Fibroblast of peridontal ligament (primary cell): ENCODE data around the gene BCL11A.

Experiments used
- DNase-seq: peaks from one replicate; pipeline ENCODE4 v3.0.0-alpha.2; 2010; ENCODE audit errors: extremely low read depth

Gene BCL11A

DNA sequence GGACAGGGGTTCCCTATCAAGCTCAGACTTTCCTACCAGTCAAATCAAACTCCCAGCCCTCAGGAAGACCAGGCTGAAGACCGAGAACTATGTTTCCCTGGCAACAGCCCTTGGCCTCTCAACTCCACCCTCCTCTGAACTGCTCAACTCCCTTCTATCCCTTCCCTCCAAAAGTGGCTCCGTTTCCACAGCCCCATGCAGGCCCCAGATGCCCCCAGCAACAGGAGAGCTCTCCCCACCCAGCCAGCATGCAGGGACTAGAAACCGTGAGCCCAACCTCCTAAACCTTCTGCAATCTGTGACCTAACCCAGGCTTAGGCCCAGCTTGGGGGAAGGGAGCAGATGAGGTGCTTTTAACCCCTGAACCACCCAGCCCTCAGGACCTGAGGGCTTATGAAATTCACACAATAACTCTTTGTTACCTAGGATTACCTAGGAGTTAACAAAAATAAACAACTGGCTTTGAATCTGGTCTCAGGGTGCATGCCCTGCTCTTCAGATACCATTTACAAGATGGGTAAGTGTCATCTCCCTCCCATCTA, 87.2 kb downstream of the BCL11A start:
- no peak for DNase-seq

GRCh38 chr2:60465736-60466135, 87.7 kb downstream of the BCL11A start:
- DNase-seq, result no peak

DNA sequence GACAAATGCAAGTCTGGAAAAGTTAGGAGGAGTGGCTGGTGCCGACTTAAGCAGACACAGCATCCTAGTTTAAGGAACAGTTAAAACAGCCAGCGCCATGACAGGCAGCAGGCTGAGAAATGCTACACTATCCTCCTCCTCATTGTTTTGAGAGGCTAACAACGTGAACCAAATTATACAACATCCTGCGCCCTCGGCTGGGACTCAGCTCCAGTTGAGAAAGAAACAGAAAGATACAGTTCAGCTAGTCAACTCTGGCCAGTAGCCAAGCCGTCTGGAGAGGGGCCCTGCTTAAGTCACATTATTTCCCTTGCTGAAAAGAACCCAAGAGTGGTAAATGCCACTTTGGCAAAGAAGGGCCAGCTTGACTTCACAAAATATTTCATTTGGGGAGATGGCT, 90.2 kb downstream of the BCL11A start:
- peak; percentile 73 for DNase-seq

DNA sequence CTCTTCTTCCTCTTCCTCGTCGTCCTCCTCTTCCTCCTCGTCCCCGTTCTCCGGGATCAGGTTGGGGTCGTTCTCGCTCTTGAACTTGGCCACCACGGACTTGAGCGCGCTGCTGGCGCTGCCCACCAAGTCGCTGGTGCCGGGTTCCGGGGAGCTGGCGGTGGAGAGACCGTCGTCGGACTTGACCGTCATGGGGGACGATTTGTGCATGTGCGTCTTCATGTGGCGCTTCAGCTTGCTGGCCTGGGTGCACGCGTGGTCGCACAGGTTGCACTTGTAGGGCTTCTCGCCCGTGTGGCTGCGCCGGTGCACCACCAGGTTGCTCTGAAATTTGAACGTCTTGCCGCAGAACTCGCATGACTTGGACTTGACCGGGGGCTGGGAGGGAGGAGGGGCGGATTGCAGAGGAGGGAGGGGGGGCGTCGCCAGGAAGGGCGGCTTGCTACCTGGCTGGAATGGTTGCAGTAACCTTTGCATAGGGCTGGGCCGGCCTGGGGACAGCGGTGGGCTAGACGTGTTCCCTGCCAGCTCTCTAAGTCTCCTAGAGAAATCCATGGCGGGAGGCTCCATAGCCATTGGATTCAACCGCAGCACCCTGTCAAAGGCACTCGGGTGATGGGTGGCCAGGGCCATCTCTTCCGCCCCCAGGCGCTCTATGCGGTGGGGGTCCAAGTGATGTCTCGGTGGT, 91.9 kb downstream of the BCL11A start:
- no peak for DNase-seq

- DNase-seq, result no peak
Observed at GRCh38 chr2:60460577-60461420, 92.7 kb downstream of the BCL11A start.

DNA sequence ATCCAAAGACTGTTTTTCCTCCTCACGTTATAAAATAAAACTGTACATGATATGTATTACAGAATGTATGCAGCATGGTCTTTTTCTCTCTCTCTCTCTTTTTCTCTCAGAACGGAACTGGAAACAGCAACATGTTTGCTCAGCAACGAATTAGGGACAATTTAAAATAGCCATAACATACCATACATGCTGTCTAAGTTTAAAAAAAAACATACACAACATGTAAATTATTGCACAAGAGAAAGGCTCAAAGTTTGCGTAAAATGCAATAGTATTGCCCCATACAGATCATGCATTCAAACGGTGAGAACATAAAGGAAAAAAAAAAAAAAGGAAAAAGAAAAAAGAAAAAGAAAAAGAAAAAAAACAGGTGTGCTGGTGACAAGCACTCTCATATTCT, 93.6 kb downstream of the BCL11A start:
- no peak for DNase-seq

GRCh38 chr2:60456115-60456770, 97.2 kb downstream of the BCL11A start:
- DNase-seq, result no peak

- peak; percentile 20 for DNase-seq
Observed at GRCh38 chr2:60453872-60454271, 99.6 kb downstream of the BCL11A start.

DNA sequence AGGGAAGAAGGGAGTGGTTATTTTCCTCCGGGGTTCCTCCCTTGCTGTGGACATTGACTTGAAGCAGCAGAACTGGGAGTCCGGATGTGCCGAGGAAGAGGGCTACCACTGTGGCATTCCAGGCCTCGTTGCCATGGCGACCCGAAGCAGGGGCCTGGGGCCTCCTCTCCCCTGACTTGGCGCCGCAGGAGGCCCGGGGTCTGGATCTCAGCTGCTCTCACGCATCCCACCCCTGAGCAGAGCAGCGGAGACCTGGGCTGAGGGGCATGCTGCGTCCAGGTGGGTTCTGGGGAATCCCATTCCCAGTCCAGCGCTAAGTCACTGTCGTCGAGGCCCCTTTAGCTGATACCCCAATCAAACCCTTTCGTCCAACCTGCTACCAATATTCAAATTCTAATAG, 100.2 kb downstream of the BCL11A start:
- no peak for DNase-seq

DNA sequence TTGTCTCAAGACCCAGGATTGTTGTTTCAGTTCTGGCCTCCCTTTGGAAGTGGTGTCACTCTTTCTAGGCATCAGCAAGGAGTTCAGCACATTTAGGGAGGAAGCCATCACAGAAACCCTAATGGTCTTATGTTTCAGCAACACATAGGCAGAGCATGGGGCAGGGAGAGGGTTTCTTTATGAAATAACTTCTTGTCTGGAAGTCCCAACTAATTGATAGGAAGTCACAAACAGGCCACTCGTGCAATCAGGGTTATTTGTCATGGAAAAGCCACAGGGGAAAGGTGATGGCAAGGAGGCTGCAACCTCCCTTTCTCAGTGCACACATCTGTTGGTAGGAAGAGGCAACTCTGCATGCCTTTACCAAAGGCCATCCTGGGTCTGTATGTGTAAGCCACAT, 103.0 kb downstream of the BCL11A start:
- no peak for DNase-seq

DNA sequence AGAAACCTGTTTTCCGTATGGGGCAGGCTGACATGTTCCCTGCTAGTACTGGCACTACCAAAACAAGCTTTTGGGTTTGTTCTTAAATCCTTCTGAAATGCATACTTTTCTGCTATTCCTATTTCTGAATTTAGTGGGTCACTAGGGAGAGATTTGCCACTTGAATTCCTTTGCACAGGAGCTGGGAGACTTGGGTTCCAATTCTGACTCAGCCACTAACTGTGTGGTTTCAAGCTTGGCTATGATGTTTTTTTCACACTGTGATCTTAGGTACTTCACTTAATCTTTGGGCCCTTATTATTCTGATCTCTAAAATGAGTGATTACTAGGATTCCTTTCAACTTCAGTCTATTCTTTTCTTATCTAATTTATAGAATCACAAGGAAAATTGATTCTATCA, 105.5 kb downstream of the BCL11A start:
- no peak for DNase-seq

- no peak for DNase-seq
Observed at GRCh38 chr2:60446413-60447267, 106.8 kb downstream of the BCL11A start.

GRCh38 chr2:60445684-60446179, 107.7 kb downstream of the BCL11A start:
- peak; percentile 59 for DNase-seq

DNA sequence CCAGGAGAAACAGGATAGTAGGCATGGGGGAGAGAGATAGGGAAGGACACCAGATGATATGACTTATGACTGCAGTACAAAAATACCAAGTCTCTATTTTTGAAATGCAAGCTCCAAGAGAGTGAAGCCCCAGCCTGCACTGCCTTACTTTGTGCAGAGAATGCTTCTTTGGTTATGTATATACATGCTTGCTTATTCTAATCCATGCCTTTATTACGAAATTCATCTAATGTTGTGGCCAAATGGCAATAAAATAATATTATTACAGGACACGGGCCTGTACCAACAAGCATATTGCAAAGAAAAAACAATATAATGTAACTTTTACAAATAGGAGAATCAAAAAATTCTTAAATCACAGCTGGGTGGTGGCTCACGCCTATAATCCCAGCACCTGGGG, 110.8 kb downstream of the BCL11A start:
- DNase-seq, result no peak

DNA sequence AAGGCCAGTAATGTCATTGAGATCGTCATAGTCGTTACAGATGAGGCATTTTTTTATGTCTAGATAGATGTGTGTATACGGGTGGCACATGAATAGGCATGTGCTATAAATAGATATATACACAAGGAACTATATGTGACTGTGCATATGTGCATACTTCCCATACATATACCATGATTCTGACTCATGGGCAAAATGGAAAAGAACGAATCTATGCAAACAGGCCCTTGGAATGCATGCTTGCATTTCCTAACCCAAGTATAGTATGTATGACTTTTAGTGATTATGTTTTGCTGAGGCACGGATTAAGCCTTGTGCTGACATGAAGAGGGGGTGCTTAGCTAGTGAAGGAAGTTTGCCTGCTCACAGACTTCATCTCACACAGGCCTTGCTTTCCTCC, 111.7 kb downstream of the BCL11A start:
- no peak for DNase-seq

DNA sequence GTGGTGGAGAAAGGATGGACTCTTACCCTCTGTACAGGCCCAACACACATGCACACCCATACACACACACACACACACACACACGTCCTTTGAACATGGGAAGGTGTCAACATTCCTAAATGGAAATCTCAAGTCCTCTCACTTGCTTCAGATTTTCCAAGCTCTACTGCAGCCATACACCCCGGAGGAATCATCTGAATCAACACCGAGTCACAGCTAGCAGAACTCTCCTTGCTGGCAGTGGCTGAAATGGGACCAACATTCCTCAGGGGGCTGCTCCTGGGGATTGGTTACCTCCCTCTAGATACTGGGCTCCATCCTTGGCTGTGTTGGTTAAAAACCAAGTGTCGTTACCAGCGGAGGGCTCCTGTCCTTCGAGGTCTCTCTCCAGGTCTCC, 112.7 kb downstream of the BCL11A start:
- DNase-seq, result no peak

DNA sequence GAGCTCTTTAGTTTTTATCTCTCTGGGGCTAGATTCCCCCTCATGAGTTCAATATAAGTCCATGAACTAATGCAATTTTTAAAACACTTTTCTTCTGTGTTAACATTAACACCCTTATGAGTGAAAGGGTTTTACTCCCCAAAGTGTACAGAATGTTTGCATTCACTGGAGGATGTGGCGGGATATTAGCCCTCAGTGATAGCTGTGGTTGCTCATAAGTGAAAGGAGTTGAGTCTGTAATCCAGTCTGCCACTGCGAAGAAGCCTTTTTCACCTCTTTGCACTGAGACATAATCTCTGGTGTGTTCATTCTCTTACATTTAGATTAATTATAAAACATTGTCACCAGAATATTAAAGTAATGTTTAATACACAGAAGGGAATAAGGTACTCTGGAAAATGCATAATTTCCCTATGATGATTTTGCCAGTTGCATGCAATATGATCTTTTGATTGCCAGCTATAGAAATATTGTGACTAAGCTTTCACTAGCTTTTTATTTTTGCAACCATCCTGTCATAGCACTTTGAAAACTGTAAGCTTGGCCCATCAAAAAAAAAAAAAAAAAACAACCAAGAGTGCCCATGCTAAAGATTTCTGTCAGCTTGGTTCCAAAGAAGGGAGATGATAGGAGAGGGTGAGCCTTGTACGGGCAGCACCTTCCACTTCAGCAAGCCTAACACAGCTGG, 113.2 kb downstream of the BCL11A start:
- DNase-seq, result no peak

DNA sequence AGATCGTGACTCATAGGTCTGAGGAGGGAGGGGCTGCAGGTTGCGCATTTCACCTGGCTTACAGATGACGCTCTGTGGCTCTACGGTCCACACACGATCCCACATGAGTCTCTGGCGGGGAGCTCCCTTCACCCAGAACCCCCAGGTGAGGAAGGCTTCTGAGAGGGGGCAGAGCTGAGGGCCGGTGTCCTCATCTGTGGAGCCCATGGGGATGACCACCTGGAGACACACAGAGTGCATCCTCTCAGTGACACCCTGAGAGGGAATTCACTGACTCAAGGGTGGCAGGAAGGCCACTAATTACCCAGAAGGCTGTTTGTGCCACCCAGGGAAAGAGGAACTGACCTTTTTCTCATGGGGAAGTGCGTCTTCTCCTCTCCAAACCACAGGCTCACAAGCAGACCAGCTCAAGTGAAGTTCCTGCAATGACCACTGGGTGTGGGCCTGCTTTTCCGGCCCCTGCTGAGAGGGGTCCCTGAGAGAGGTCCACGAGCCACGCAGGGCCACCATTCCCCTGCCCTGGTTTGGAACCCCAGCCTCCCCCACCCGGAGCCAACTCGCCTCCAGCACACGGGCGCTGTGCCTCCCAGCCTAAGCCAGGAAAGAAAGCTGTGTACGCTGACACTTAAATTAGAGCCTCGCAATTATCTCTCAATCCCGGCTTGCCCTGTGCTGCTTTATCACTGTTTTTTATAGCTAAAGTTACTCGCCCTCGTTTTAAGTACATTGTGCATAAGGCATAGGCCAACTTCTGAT, 114.1 kb downstream of the BCL11A start:
- DNase-seq, result no peak

DNA sequence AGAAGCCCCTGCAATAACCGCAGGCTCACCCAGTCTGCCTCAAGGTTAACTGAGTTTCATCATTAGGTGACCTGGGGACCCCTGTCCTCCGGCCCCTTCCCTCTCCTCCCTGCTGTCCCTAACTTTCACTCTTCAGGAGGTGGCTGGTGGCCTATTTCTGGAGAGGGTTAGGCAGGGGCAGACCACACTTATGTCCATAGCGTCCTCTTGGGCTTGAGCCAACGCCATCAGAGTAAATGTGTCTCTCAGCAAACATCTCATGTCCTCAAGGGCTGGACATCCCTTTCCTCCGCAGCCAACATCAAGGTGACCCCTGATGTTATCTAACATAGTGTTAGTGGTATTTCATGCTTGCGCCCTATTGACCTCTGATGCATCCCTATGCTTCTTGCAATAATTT, 114.8 kb downstream of the BCL11A start:
- no peak for DNase-seq

- DNase-seq, result no peak
Observed at GRCh38 chr2:60438131-60438530, 115.3 kb downstream of the BCL11A start.
